ENCODE data around the gene KLK13. TPM values are rescaled to one million over a fixed set of nuclear protein-coding genes. Genes with fewer than 3 reads are reported as not detected.
A peak's percentile ranks its signal among the peaks of the same experiment; 100 is the strongest.

Gene KLK13
- total RNA-seq, 2 donors from 2014 or later: 0.42 to 3.4 TPM

DNA sequence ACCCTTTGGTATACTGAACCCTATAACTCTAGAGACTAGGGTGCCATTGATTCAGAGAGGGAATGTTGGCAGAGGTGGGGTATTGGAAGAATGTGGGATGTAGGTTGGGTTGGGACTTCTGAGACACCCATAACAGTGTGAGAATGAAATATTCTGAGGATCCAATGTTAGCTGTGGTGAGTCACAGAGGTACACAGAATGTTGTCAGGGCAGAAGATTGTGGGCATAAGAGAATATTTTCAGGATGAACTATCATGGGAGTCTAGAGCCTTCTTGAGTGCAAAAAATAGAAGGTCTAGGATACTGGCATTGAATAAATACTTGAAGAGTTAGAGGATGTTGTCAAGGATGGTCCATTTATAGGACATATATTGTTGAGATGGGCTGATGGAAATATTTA lies 9.0 kb downstream of the KLK13 start:
- no peaks in the 10 kb centered on the region for H3K27me3 ChIP-seq (ENCODE audit: control insufficient read depth, insufficient read depth, low read length, poor library complexity, severe bottlenecking)
- DNase-seq: no peak
- TF ChIP-seq, protein P1, sequence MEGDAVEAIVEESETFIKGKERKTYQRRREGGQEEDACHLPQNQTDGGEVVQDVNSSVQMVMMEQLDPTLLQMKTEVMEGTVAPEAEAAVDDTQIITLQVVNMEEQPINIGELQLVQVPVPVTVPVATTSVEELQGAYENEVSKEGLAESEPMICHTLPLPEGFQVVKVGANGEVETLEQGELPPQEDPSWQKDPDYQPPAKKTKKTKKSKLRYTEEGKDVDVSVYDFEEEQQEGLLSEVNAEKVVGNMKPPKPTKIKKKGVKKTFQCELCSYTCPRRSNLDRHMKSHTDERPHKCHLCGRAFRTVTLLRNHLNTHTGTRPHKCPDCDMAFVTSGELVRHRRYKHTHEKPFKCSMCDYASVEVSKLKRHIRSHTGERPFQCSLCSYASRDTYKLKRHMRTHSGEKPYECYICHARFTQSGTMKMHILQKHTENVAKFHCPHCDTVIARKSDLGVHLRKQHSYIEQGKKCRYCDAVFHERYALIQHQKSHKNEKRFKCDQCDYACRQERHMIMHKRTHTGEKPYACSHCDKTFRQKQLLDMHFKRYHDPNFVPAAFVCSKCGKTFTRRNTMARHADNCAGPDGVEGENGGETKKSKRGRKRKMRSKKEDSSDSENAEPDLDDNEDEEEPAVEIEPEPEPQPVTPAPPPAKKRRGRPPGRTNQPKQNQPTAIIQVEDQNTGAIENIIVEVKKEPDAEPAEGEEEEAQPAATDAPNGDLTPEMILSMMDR (conservative IDR thresholded peaks at IDR 0.05): no peak
- no peak overlapping the region for H3K27ac Mint-ChIP-seq
- no peaks in the 10 kb centered on the region for H3K36me3 Mint-ChIP-seq (ENCODE audit: low read depth)
- H3K9ac ChIP-seq (ENCODE audit: extremely low read depth, low read length, poor library complexity, severe bottlenecking): no peak overlapping the region
- H3K9me3 Mint-ChIP-seq: no peaks in the 10 kb centered on the region
- no peak overlapping the region for H3K4me3 ChIP-seq (ENCODE audit: low read length)
- no peaks in the 10 kb centered on the region for H3K36me3 ChIP-seq (ENCODE audit: control insufficient read depth, insufficient read depth, low read length)
- no peaks in the 10 kb centered on the region for H3K9me3 ChIP-seq (ENCODE audit: control insufficient read depth, low read length)
- peaks cover 7% of the 10 kb centered on the region for H3K4me1 Mint-ChIP-seq
- no peak overlapping the region for H3K27ac ChIP-seq (ENCODE audit: low read depth, low read length)
- no peaks in the 10 kb centered on the region for H3K4me1 ChIP-seq (ENCODE audit: control insufficient read depth, insufficient read depth, low read length)
- no peak overlapping the region for H3K4me3 Mint-ChIP-seq
- H3K27me3 Mint-ChIP-seq (ENCODE audit: insufficient read depth): peaks cover 10% of the 10 kb centered on the region

DNA sequence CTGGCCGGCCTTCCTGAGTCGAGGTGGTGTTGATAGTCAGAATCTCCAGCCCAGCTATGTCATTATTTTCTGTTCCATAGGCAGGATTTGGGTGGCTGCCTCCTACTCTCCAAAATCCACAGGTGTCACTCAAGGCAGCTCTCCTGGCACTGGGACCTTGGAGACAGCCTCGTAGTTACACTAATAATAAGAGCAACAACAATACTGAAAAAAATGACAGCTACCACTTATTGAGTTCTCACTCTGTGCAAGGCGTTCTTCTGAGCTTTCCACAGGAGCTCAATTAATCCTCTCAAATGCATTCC lies 17.9 kb downstream of the KLK13 start:
- H3K27ac ChIP-seq (ENCODE audit: low read depth, low read length): no peak overlapping the region
- H3K36me3 Mint-ChIP-seq (ENCODE audit: low read depth): no peaks in the 10 kb centered on the region
- H3K4me1 ChIP-seq (ENCODE audit: control insufficient read depth, insufficient read depth, low read length): no peaks in the 10 kb centered on the region
- no peak overlapping the region for H3K4me3 Mint-ChIP-seq
- TF ChIP-seq, protein P1 (conservative IDR thresholded peaks at IDR 0.05): no peak
- no peak overlapping the region for H3K9ac ChIP-seq (ENCODE audit: extremely low read depth, low read length, poor library complexity, severe bottlenecking)
- no peaks in the 10 kb centered on the region for H3K36me3 ChIP-seq (ENCODE audit: control insufficient read depth, insufficient read depth, low read length)
- H3K27ac Mint-ChIP-seq: peak overlapping the region; percentile 56
- H3K4me3 ChIP-seq (ENCODE audit: low read length): no peak overlapping the region
- no peaks in the 10 kb centered on the region for H3K27me3 Mint-ChIP-seq (ENCODE audit: insufficient read depth)
- peaks cover 10% of the 10 kb centered on the region for H3K9me3 Mint-ChIP-seq
- no peak for DNase-seq
- 28 to 59% methylated on average over 2 to 4 of the region's 4 CpGs for WGBS, 2 experiments (ENCODE audit: insufficient coverage in 1 of 2, insufficient read length in 1 of 2)
- H3K27me3 ChIP-seq (ENCODE audit: control insufficient read depth, insufficient read depth, low read length, poor library complexity, severe bottlenecking): no peaks in the 10 kb centered on the region
- H3K9me3 ChIP-seq (ENCODE audit: control insufficient read depth, low read length): no peaks in the 10 kb centered on the region
- H3K4me1 Mint-ChIP-seq: peaks cover 14% of the 10 kb centered on the region

DNA sequence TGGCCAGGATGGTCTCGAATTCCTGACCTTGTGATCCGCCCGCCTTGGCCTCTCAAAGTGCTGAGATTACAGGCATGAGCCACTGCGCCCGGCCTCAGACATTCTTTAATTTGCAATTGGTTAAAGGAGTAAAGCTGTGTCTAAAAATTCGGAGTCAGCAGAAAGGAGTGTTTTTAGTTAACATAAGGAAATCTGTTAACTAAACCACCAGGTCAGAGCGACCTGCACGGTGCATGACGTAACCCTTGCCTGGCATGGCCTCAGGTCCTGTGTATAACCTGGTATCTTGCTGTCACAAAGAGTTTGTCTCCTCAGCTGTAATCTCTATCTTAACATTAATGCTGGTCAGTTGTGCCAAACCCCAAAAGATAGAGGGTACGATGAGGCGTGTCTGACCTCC lies 20.6 kb downstream of the KLK13 start:
- no peaks in the 10 kb centered on the region for H3K36me3 ChIP-seq (ENCODE audit: control insufficient read depth, insufficient read depth, low read length)
- H3K27me3 ChIP-seq (ENCODE audit: control insufficient read depth, insufficient read depth, low read length, poor library complexity, severe bottlenecking): no peaks in the 10 kb centered on the region
- no peak overlapping the region for H3K9ac ChIP-seq (ENCODE audit: extremely low read depth, low read length, poor library complexity, severe bottlenecking)
- no peak overlapping the region for H3K27ac Mint-ChIP-seq
- H3K9me3 ChIP-seq (ENCODE audit: control insufficient read depth, low read length): no peaks in the 10 kb centered on the region
- H3K36me3 Mint-ChIP-seq (ENCODE audit: low read depth): no peaks in the 10 kb centered on the region
- no peaks in the 10 kb centered on the region for H3K4me1 ChIP-seq (ENCODE audit: control insufficient read depth, insufficient read depth, low read length)
- no peak overlapping the region for H3K27ac ChIP-seq (ENCODE audit: low read depth, low read length)
- H3K4me1 Mint-ChIP-seq: peaks cover 14% of the 10 kb centered on the region
- no peak overlapping the region for H3K4me3 ChIP-seq (ENCODE audit: low read length)
- no peak overlapping the region for H3K4me3 Mint-ChIP-seq
- DNase-seq: no peak
- H3K27me3 Mint-ChIP-seq (ENCODE audit: insufficient read depth): no peaks in the 10 kb centered on the region
- TF ChIP-seq, protein P1 (conservative IDR thresholded peaks at IDR 0.05): no peak
- 91 to 95% methylated on average over 7 to 11 of the region's 11 CpGs for WGBS, 2 experiments (ENCODE audit: insufficient coverage in 1 of 2, insufficient read length in 1 of 2)
- H3K9me3 Mint-ChIP-seq: peaks cover 4% of the 10 kb centered on the region
